Measurements from ENCODE around the gene PRSS56.
"Not testable (repeated sequence)": the region's sequence is repeated elsewhere in the genome, so short reads cannot be mapped to it uniquely, and the experiment has no call there.

The PRSS56 gene

DNA sequence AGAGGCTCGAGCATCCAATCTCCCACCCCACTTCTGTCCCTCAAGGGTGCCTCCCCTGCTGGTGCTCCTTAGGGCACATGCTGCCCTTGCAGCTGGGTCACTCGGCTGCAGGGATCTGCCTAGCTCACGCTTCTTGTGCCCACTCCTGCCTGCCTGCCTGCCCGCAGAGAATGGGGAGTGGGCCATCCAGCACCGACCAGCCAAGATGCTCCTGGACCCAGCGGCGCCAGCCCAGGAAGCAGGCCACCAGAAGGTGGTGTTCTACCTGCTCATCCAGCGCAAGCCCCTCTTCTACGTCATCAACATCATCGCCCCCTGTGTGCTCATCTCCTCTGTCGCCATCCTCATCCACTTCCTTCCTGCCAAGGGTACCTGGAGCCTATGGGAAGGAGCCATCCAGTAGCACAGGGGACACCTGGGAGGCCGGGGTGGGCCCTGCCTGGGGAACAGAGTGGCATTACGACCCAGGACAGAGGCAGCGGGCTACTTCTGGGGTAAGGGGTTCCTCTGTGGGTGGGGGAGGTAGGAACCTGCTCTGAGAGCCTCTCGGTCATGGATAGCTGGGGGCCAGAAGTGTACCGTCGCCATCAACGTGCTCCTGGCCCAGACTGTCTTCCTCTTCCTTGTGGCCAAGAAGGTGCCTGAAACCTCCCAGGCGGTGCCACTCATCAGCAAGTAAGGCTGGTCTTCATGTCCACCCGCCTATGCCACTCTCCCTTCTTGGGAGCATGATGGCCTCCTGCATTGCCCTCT is 22.7 kb downstream of the PRSS56 start:
- FAIRE-seq, result no peak

DNA sequence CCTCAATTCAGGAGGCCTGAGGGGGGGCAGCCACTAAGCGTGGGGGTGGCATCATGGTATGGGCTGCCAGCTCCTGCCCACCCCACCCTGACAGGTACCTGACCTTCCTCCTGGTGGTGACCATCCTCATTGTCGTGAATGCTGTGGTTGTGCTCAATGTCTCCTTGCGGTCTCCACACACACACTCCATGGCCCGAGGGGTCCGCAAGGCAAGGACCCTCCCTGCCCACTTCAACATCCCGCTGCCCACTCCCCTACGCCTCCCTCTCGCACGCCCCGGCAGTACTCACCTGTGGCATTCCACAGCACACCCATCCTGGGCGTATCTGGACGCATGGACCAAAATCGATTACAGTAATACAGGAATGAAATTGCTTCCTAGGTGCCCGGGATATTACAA is 23.3 kb downstream of the PRSS56 start:
- FAIRE-seq, result no peak

DNA sequence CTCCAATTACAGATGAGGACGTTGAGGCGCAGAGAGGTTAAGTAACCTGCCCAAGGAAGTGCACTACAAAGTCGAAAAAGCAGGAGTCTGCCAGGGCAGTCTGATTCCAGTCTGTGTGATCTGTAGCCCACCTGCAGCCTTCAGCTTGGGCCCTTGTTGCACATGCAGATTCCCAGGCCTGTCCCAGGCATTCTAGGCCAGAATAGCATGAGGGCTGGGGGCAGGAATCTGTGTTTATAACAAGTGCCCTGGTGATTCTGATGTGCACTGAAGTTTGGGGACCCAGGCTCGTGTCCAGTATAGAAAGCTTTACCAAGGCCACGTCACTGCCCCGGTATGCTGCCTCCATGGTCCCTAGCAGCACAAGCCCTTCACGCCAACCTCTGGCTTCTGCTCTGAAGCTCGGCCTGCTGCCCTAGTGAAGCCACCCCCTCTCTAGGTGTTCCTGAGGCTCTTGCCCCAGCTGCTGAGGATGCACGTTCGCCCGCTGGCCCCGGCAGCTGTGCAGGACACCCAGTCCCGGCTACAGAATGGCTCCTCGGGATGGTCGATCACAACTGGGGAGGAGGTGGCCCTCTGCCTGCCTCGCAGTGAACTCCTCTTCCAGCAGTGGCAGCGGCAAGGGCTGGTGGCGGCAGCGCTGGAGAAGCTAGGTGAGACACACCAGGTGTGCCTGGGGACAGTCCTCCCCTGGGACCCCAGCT is 23.9 kb downstream of the PRSS56 start:
- no peak for FAIRE-seq

DNA sequence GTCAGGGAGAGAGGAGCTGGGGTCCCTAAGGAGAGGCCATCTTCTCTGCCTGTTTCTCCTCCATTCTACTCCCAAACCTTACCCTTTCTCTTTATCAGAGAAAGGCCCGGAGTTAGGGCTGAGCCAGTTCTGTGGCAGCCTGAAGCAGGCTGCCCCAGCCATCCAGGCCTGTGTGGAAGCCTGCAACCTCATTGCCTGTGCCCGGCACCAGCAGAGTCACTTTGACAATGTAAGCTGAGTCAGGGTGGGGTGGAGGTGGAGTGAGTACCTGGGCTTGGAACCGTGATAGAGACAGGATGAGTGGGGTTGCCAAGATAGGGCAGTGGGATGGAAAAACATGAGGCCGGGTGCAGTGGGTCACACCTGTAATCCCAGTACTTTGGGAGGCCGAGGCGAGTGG is 24.5 kb downstream of the PRSS56 start:
- no peak for FAIRE-seq

DNA sequence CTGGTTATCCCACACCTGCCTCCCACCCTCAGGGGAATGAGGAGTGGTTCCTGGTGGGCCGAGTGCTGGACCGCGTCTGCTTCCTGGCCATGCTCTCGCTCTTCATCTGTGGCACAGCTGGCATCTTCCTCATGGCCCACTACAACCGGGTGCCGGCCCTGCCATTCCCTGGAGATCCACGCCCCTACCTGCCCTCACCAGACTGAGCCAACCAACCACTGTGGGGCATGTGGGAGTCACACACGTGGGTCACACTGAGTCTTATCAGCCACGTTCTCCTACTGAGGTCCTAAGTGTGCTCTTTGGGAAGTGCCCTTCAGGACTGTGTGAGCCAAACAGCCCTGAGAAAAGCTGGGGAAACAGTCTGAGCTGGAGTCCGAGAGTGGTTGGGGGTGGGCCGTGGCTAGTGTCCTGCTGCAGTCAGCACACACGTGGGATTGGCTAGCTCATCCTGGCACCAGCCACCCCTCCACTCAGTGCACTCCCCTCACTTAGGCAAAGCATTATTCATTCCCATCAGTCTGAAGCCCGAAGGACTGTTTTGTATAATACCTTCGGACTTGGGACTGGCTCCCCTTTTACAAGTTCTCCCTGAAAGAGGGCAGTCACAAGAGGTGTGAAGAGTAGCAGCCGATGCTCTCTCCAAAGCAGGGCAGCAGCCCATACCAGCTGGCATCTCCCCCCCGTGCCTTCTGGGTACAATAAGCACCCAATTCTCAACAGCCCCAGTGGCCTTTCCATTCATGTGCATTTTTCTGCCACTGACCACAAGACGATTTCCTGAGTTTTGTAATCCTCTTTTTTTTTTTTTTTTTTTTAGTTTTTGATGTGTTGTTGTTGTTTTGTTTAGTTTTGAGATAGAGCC is 25.6 kb downstream of the PRSS56 start:
- no peak for FAIRE-seq

DNA sequence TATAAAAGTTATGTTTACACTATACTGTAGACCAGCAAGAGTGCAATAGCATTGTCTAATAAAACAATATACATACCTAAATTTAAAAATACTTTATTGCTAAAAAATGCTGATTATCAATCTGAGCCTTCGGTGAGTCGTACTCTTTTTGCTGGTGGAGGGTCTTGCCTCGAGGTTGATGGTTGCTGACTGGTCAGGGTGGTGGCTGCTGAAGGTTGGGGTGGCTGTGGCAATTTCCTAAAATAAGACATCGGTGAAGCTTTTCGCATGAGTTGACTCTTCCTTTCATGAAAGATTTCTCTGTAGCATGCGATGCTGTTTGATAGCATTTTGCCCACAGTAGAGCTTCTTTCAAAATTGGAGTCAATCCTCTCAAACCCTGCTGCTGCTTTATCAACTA is 27.8 kb downstream of the PRSS56 start:
- no peak for FAIRE-seq

DNA sequence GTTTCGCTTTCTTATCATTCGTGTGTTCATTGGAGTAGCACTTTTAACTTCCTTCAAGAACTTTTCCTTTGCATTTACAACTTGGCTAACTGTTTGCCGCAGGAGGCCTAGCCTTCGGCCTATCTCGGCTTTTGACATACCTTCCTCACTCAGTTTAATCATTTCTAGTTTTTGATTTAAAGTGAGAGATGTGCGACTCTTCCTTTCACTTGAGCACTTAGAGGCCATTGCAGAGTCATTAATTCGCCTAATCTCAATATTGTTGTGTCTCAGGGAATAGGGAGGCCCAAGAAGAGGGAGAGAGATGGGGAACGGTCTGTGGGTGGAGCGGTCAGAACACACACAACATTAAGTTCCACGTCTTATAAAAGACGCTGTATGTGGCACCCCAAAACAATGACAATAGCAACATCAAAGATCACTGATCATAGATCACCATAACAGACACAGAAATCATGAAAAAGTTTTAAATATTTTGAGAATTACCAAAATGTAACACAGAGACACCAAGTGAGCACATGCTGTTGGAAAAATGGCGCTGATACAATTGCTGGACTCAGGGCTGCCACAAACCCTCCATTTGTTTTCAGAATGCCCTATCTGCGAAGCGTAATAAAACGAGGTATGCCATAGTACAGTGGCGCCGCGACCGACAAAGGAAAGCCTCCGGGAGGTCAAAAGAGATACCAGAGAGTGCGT is 29.6 kb downstream of the PRSS56 start:
- no peak for FAIRE-seq

DNA sequence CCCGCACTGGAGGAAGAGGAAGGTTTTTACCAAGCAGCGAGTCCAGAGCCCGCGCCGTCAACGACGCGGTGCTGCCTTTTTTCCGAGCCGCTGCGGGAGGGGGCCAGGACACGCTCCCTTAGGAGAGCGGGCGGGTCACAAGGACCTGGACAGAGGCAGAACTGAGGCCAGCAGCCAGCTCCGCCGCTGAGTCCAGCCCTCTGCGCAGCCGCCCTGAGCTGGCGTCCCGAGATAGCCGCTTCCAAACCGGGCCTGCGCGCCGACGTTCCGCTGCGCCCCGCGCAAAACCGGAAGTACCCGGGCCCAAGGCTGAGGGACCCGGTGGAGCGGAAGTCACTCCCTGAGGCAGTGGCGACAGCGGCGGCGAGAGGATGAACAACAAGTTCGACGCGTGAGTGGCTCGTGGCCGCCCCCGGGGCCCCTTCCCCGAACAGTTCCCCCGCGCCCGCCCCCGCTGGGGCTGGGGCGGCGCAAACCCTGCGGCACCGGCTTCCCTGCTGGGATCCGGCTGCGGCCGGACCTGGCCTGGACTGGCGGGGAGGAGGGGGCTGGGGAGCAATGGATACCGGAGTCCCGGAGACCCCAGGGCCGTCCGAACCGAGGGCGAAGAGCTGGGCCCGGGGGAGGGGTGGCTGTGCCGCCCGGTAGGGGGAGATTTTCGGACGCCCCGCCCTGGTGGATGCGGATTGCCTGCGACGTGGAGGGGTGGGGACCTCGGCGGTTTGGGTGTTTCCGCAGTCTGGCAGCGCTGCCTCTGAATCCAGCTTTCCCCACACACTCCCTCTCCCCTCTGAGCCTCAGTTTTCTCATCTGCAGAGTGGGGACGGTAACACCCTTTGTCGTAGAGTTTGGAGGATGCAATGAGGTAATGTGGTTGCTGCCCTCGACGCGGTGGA is 30.4 kb downstream of the PRSS56 start, which contains the start of the genes EIF4E2 and TIGD1:
EIF4E2 (plus strand) TSS at position 336 of the 896 bp plus-strand sequence; CDS start at position 372, 36 bp downstream.
TIGD1 (minus strand) TSS at position 204 of the 896 bp plus-strand sequence. CDS start 675 bp downstream, outside the sequence.
- FAIRE-seq, result no peak

DNA sequence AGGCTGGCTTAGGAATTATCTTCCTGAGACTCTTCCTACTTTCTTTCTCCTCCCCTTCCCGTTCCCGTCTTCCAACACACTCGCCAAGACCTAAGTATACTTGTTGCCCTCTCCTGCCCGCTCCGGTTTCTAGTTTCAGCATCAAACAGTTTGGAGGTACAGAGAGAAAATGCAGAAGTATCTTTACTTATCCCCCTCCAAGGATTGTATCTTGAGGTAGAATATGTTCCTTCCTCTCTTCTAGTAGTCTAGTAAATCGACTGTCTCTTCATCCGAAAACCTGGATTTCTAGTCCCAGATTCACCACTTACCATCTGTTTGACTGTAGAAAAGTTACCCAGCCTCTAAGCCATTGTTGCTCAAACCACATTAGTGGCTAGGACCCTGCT is 31.1 kb downstream of the PRSS56 start:
- FAIRE-seq, result no peak

DNA sequence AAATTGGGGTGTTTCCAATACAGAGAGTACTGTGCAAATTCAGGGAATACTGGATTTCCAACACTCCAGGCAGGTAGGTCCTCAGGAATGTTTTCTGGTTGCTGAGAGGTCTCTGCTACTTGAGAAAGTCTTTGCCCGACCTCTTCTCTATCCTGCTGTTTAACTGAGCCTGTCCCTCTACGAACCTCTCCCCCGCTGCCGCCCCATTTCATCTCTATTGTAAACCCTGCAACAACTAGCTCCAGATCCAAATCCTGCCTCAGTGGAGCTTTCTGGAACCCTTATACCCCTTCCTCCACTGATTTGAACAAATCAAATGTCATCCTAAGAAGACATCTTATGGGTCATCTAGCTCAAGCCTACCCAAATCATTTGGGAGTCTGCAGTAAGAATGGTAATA is 31.6 kb downstream of the PRSS56 start:
- no peak for FAIRE-seq

DNA sequence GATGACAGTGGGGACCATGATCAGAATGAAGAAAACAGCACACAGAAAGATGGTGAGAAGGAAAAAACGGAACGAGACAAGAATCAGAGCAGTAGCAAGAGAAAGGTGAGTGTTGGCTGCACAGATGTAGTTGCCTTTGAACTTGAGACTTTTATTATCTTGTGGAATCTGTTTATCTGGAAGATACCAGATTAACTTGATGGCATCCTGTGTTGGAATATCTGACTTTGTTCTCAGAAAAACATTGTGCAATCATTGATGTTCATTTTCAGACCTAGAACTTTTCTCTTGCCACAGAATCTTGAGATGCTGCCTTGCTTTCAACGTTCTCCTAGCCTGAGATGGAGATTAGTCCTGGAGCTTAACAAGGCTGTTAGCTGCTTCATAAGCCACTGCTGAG is 36.2 kb downstream of the PRSS56 start:
- FAIRE-seq, result no peak

DNA sequence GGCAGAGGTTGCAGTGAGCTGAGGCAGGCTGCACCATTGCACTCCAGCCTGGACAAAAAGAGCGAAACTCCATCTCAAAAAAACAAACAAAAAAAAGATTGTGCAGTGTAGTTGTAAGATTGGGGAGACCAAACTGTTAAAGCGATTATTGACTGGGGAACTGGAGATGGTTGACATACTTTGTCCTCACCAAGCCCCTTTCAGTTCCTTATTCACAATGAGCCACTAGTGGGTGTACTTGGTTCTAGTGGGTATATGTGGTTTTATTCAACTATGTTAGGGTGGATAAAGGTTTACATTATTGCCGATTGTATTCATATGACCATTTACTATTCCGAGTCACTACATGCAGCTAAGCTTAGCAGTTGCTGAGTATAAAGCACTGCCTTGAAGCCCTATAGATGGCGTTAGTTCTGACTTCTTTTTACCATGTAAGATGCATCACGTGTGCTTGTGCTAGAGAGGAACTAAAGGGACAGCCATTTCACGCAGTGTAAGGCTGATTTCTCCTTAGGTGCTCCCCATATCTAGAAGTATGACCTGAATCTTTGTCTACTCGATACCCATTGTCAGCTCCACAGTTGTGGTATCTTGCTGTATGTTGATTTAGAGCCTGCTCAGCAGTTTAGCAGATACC is 42.4 kb downstream of the PRSS56 start:
- FAIRE-seq, result no peak

DNA sequence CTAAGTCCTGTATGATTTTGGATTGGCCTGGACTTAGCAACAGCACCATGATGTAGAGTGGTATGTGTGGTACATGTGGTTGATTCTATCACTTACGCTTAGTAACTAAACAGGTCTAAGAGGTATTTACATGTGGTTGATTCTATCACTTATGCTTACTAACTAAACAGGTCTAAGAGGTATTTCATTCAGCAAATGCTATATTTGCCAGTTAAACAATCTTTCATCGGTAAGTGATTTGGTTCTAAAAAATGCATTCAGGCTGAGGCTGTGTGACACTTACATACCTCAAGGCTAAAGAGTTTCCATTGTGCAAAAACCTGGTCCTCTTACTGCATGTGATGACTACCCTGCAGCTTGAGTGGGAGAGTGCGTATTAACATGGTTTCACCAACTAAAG is 43.4 kb downstream of the PRSS56 start:
- FAIRE-seq, result no peak

DNA sequence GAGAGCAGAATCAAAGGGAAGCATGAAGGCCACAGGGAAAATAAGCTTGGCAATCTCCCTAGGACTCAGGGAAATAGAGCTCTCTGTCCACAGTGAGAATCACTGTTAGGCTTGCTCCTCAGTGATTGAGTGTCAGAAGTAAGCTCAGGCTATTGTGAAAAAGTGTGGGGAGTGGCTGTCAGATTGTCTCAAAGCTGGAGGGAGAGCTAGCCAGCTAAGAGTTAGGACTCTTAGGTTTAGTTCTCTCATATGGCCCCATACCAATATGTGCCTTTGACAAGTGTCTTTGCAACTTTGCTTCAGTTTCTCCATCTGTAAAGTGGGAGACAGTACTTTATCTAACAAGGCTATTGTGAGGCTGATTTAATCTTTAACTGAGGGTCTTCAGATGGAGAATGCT is 47.5 kb downstream of the PRSS56 start:
- no peak for FAIRE-seq

DNA sequence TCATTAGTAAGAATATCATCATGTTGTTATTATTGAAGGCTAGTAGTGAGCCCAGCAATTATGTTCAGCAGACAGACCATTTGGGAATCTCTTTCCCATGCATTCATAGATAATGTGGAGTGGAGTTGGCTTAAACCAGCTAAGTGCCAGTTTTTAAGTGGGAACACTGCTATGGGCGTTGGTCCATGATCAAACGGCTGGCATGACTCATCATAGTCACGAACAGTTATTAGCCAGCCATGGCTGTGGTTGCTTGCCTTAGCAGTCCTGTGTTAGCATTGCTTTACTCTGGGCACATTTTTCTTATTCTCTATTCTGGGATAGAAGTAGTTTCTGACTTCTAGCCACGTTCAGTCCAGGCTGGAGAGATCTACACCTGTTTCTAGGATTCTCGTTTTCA is 48.0 kb downstream of the PRSS56 start:
- FAIRE-seq, result no peak

DNA sequence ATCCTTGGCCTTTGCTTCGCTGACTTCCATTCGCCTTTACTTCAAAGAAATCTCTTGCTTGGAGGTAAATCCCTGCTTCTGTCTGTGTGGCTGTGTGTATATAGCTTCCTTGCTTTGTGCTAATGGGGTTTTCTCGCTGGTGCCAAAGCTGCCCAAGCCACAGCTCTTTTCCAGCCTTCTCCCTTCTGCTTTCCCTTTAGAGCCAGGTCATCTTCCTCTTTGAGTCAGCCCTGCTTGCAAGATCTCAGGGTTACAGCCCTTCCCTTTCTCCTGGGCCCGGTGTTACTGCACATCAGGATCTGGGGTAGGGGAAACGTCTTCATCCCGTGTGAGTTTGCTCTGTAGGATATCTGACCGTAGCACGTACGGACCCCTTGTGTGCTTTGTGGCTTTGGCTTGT is 49.4 kb downstream of the PRSS56 start:
- FAIRE-seq, result no peak

DNA sequence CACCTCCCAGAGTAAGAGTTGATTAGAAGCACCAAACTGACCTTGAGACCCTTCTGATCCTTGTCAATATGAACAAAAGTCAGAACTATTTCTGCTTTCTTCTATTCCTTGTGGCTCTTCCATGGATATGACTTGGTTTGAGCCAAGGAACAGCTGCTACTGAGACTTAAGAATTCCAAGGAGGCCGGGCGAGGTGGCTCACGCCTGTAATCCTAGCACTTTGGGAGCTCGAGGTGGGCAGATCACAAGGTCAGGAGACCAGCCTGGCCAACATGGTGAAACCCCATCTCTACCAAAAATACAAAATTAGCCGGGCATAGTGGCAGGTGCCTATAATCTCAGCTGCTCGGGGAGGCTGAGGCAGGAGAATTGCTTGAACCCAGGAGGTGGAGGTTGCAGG is 50.3 kb downstream of the PRSS56 start:
- not testable (repeated sequence) for FAIRE-seq

DNA sequence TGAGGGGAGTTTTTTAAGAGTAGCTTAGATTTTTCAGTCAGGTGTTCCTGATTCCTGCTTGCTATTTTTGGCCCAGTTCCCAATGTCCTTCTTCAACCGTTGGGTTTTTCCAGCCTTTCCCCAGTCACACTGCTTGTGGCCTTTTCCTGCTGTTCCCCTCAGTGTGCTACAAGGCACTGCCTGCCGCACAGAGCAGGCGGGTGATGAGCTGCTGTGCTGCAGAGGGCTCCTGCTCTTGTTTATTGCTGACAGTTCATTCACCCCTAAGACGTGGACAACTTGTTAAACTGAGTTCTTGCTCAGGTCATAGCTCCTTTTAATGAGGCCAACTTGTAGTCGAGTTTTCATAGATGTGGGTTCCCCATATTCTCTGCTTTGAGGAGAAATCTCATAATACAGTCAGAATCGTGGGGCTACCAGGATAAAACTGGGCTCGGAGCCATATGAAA is 50.9 kb downstream of the PRSS56 start:
- no peak for FAIRE-seq

DNA sequence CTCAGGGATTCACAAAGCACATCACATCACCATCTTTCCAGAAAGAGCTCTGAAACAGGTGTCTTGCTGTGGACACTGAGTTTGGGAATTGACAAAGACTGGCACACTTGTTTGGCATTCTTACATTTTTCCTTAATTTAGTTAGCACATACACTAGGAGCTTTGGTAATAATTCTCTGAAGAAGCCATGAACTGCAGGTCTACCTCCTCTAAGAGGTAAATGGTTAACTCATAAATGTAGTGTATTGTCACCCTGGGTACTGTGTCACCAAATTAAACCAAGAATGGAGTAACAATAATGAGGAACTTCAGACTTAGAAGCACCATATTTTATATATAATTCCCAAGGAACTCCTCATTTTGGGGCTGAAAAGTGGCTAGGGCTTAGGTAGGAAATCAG is 52.9 kb downstream of the PRSS56 start:
- no peak for FAIRE-seq

DNA sequence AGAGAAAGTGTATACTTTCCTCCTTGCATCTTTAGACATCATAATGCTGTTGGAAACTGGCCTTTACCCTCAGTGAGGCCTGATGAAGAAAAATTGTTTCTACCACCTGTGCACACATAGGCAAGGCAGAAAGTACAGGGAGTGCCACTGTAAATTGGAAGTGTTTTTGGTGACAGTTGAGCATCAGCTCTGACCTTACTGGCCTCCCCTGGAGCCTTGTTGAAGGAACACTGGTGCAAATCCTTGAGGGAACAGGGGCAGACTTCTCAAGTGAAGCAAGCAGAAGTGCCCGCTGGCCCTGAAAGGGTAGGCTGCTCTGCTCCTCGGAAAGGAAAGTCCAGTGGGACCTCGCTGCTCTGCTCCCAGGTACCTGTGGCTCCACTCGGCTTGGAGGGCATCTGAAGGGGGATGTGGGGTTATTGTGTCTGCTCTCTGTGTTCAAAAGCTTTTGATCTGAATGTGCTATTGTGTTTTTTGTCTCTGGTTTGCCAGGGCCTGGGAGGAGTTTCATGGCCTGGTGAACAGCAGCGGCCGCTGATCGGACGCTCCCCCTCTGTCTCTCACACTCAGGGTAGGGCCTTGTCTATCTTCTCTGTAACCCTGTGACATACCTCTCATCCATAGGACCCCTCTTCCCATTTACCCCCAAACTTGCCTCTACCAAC is 53.7 kb downstream of the PRSS56 start:
- FAIRE-seq, result no peak

Measured in colon (tissue), 2 donors.